ENCODE measurements around the gene BBOX1. TPM values are rescaled to one million over a fixed set of nuclear protein-coding genes. Genes with fewer than 3 reads are reported as not detected.

The BBOX1 gene
- polyA plus RNA-seq, 1 experiment: not detected

DNA sequence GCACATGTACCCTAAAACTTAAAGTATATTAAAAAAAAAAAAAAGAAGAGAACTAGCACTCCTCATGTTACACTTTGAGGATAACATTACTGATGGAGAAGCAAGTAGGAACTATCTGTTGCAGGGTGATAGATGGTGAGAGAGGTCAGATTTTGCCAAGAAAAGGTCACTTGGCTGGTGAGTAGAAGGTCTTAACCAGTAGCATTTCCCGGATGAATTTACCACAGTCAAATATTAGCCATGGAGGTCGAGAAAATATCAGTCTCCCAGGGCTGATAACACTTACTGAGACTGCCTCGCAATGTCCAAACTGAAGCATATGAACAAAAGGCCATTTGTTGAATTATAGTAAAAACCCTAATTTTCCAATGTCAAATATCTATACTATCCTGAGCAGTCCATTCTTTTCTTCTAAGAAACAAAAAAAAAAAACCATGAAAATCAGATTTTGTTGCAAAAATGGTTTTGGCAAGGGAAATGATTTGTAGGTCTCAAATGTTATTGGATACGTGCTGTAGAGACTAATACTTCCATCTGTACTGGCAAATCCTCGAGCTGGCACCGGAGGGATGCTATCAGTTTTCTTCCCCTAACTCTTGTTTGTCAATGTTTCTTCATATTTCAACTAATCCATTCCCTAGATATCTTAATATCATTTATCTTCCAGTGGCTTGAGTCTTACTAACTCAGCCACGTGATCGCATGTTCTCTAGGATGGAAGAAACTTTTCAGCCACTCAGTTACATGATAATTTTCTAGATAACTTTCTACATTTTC, 14.5 kb upstream of the BBOX1 start:
- POLR2A ChIA-PET: no interaction called here
- TF ChIP-seq, protein P1, sequence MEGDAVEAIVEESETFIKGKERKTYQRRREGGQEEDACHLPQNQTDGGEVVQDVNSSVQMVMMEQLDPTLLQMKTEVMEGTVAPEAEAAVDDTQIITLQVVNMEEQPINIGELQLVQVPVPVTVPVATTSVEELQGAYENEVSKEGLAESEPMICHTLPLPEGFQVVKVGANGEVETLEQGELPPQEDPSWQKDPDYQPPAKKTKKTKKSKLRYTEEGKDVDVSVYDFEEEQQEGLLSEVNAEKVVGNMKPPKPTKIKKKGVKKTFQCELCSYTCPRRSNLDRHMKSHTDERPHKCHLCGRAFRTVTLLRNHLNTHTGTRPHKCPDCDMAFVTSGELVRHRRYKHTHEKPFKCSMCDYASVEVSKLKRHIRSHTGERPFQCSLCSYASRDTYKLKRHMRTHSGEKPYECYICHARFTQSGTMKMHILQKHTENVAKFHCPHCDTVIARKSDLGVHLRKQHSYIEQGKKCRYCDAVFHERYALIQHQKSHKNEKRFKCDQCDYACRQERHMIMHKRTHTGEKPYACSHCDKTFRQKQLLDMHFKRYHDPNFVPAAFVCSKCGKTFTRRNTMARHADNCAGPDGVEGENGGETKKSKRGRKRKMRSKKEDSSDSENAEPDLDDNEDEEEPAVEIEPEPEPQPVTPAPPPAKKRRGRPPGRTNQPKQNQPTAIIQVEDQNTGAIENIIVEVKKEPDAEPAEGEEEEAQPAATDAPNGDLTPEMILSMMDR (IDR thresholded peaks at IDR 0.05; ENCODE audit: insufficient read depth, low read depth, low read length): no peak
- H3K27me3 ChIP-seq (ENCODE audit: control insufficient read depth, insufficient read depth, low read length): 0 out of 2 replicates have a peak, but pooled peaks cover 1% of the 10 kb centered on the region
- CTCF ChIA-PET: no interaction called here
- no peak for DNase-seq (ENCODE audit: low read depth)
- H3K4me3 ChIP-seq (ENCODE audit: low read depth, low read length): no peak overlapping the region
- no peaks in the 10 kb centered on the region for H3K36me3 ChIP-seq (ENCODE audit: control insufficient read depth, insufficient read depth, low read length)

DNA sequence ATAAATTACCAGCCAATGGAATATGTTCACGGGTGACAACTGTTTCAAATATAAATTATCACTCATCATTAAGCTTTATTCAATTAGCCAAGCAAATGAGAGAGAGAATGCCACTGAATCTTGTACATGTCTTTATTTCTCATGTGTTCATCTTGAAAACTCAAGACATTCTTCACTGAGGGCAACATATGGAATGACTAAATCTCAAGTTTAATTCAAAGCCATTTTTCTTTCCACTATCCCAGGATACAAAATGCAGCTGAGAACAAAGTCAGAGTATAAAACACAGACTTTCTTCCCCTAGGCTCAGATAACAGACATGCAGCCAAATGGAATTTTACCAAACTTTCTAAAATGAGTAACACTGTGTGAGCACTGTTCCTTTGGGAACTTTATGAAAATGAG, 12.1 kb upstream of the BBOX1 start:
- POLR2A ChIA-PET: no interaction called here

DNA sequence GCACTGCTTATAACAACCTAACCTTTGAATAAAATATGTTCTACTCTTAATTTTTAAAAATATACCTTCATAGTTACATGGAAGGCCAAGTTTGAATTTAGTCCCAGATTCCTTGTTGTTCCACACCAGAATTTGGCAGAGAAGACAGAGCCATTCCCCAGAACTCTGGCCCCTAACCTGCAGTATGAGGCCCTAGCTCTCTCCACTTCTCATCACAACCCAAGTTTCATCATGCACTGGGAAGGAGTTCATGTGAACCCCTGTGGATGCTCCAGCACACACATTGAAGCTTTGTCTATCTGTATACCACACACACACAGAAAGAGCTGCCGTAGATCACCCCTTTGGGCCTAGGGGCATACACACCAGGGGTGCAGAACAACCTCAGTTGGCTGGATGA, 10.6 kb upstream of the BBOX1 start:
- TF ChIP-seq, protein P1 (IDR thresholded peaks at IDR 0.05; ENCODE audit: insufficient read depth, low read depth, low read length): no peak
- no peaks in the 10 kb centered on the region for H3K27me3 ChIP-seq (ENCODE audit: control insufficient read depth, insufficient read depth, low read length)
- no peak for DNase-seq (ENCODE audit: low read depth)
- H3K36me3 ChIP-seq (ENCODE audit: control insufficient read depth, insufficient read depth, low read length): no peaks in the 10 kb centered on the region
- CTCF ChIA-PET: no interaction called here
- H3K4me3 ChIP-seq (ENCODE audit: low read depth, low read length): no peak overlapping the region
- POLR2A ChIA-PET: no interaction called here

More for the DNA sequence above, 12.1 kb upstream of the BBOX1 start:
- no peaks in the 10 kb centered on the region for H3K36me3 ChIP-seq (ENCODE audit: control insufficient read depth, insufficient read depth, low read length)
- H3K4me3 ChIP-seq (ENCODE audit: low read depth, low read length): no peak overlapping the region
- DNase-seq (ENCODE audit: low read depth): no peak
- TF ChIP-seq, protein P1 (IDR thresholded peaks at IDR 0.05; ENCODE audit: insufficient read depth, low read depth, low read length): no peak
- H3K27me3 ChIP-seq (ENCODE audit: control insufficient read depth, insufficient read depth, low read length): 0 out of 2 replicates have a peak, but pooled peaks cover 1% of the 10 kb centered on the region
- CTCF ChIA-PET: no interaction called here

DNA sequence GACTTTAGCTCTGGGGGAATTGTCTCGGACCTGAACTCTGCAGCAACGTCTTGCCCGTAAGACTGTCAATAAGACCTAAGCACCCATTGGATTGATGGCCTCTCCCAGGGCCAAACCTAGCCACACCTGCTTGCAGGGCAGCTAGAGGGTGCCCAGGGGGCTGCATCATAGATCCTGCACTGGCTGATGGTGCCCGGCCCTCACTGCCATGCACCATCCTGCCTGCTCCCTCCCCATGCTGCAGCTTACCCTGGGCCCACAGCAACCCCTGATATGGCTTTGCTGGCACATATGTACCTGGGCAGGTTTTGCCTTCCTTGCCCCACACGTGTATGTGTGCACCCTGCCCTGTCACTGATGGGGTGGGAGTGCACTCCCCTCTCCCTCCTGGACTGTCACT, 8.9 kb upstream of the BBOX1 start:
- ChIA-PET CTCF (no interaction called here), POLR2A (no interaction called here)
- no peaks in the 10 kb centered on the region for H3K36me3 ChIP-seq (ENCODE audit: control insufficient read depth, insufficient read depth, low read length)

DNA sequence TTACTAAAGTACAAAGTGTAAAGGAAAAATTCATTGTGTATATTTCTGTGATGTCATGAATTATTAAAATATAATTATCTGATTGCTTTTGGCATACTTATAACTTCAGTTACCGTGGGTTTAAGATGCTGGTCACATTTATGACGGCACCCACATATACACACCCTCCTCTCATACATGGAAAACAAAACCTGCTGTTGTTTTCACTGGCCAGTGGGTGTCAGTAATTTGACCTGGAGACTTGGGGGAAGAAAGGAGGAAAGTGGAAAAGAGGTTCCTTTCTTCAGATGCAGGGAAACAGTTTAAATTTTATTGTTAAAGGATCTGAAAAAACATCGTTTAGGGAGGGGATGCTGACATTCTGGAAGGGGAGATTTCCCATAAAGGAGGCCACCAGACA, 742 bp upstream of the BBOX1 start:
- POLR2A ChIA-PET: no interaction called here
- Histone ChIP-seq H3K4me3 (ENCODE audit: low read depth, low read length) (no peak overlapping the region), H3K36me3 (ENCODE audit: control insufficient read depth, insufficient read depth, low read length) (no peaks in the 10 kb centered on the region), H3K27me3 (ENCODE audit: control insufficient read depth, insufficient read depth, low read length) (peaks cover 3% of the 10 kb centered on the region)
- CTCF ChIA-PET: no interaction called here
- TF ChIP-seq, protein P1 (IDR thresholded peaks at IDR 0.05; ENCODE audit: insufficient read depth, low read depth, low read length): peak; percentile 17; the same call in 1 of the 2 replicates
- no peak for DNase-seq (ENCODE audit: low read depth)

More for the DNA sequence above, 8.9 kb upstream of the BBOX1 start:
- TF ChIP-seq, protein P1 (IDR thresholded peaks at IDR 0.05; ENCODE audit: insufficient read depth, low read depth, low read length): no peak
- Histone ChIP-seq H3K27me3 (ENCODE audit: control insufficient read depth, insufficient read depth, low read length) (no peaks in the 10 kb centered on the region), H3K4me3 (ENCODE audit: low read depth, low read length) (no peak overlapping the region)
- DNase-seq (ENCODE audit: low read depth): no peak
